ENCODE results near the gene EGFR. TPM values are rescaled to one million over a fixed set of nuclear protein-coding genes. Genes with fewer than 3 reads are reported as not detected.

Gene EGFR
- total RNA-seq, 1 donor from 2014 or later = 45.7 TPM

DNA sequence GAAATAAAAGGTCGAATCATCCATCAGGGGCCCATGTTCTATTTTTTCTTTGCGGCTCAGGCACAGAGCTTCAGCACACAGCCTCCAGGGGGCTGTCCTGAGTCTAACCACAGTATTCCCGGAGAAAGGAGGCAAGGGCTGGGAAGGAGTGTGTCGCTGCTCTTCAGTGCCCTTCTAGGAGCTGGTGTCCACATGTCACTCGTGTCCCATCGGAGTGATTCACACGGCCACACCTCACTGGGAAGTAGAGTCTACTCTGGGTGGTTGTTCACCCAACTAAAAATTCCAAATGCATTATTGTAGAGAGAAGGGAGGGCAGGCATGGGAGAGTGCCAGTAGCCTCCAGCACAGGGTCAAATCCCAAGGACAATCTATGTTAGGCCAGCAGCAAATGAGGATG, 231.5 kb downstream of the EGFR start:
- DNase-seq = no peak

DNA sequence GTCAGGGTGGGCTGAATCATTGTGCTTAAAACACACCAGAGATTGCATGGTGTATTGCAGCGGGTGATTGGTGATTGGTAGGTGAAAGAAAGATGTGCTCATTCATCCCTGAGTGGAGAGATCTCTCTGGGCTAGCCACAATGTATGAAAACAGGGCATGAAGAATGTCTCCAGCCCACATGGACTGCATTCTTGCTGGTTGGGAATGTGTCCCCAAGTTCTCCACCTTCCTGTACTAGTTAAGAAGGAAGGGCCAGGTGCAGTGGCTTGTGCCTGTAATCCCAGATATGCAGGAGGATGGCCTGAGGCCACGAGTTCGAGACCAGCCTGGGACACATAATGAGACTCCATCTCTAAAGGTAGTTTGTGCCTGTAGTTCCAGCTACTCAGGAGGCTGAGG, 232.5 kb downstream of the EGFR start:
- no peak for DNase-seq

DNA sequence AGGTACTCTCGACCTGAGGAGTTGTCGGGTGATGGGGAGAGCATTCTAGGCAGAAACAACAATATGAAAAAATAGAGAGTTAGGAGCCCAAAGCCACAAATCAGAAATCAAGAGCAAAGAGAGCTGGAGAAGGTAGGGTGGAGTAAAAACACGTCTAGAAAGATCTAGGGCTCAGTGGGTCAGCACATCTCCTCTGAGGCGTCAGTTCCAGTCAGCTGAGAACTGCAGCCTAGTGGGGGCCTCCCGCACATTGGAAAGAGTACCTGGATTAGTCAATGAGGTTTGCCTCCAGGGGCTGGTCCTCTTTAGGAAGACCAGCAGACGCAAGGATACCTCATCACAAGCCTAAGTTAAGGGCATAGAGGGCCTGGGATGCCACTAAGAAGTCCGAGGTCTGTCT, 233.1 kb downstream of the EGFR start:
- DNase-seq = no peak

DNA sequence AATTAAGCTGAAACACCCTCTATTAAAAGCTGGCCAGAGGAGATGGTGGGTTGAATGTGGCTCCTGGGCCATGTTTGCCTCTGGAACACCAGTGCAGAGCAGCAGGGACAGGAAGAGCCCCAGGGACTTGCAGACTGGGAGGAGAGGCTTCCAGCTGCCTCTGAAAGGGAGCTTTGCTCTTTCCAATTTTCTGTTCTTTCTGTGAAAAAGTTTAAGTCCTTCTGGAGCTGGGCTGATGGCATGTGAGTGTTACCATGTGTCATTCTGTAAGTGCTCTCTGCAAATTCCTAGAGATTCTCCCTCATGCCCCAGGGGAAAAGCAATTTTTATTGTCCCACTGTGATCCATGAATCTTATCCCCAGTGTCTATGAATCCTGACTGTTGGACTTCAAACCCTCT, 233.6 kb downstream of the EGFR start:
- DNase-seq = peak; percentile 8

DNA sequence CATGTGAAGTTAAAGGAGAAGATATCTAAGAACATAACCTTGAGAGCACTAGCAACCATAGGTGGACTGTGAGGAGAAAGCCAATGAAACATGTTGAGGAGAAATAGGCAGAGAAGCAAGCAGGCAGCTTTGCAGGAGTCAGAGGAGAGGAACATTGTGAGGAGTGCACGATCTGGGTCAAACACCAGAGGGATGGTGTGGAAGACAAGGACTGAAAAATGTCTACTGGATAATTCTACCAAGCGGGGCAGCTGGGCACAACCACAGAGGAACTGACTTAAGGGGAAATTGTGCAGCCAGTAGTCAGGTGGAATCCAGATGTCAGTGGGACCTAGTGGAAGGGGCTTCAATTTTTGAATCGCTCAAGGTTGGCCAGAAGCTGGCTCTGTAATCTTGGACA, 234.4 kb downstream of the EGFR start:
- DNase-seq = no peak

DNA sequence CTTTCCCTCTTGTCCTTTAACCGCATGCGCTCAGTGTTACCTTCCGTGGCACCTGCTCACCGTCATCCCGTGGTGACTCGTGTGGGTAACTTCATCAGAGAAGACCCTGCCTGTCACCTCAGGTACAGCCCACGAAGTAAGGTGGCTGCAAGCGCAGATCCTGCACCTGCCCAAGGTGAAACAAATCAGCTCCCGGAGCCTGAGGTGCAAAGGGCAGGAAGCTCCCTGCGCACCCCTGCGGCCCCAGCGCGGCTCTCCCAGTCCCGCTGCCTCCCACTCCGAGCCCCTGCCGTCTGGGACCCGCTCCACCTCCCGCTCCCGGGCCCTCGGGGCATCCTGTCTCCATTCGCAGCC, 235.4 kb downstream of the EGFR start:
- no peak for DNase-seq

DNA sequence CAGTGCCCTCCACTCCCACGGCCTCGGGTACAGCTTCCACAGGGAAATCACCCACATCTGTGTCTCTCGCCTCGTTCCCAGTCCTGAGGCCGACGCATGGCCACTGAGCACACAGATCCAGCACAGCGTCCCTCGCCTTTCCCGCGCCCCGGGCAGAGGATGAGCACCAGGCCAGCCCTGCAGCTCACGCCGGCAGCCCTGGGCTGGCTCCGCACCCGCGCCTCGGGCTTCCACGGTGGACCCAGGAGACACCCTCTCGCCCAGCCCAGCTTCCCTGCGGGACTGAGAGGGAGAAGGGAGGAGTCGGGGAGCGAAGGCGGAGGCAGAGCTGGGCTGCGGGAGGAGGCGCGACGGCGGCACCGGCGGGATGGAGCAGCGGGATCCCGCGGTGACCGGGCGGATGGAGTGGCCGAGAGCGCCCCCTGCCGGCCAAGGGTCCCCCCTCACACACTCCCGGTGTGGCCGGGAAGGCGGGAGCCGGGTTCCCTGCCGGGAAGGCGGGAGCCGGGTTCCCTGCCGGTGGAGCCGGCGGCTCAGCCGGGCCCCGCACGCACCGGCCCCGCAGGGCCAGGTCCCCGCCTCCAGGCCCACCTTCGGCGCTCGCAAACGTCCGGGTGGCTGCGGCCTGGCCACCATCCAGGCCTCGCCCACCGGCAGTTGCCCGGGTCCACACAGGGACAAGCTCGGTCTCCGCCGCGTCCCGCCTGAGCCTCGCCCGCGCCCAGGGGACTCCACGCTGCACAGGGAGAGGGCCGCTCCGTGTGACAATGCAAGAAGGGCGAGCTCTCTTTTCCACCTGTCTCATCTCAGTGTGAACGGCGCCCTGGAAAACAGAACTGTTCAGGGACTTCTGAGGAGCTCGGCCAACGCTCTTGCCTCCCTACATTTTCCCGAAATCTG, 236.0 kb downstream of the EGFR start:
- peak; percentile 72 for DNase-seq

DNA sequence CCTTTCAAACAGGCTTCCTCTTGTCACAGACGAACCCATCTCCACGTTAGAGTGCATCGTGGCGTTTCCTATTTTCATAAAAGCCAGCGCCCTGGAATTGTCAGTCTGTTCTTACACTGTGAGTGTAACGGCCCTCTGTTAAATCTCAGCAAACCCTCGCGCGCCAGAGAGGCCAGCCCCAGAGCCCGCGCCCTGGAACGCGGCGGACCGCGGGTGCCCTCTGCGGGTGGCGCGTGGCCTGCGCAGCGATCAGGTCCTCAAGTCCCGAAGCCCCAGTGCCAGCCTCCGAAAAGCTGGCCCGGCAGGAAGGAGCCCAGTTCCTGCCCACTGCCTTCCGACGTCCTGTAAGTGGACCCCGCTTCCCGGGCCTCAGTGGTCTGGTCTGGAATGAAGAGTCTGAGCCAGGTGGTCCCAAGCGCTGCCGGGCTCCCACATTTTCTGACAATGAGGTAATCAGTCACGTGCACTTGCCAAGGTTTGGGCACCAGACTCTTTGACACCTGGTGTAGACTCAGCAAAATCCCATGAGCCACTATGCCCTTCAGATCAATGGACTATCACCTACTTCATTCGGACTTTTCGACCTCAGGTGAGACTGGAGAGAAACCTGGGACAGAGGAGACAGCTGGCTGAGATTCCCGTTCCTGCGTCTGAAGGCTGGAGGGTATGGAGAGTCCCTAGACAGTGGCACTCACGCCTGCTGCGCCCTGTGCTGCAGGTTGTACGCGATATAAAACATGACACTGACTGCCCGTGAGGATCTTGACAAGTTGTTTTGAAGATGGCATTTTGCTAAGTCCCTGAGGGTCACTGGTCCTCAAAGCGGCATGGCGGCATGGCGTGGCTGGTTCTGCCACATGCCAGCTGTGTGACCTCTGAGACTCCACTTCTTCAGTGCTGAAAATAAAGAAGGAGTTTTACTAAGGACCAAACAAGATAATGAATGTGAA, 237.0 kb downstream of the EGFR start:
- peak; percentile 70 for DNase-seq

DNA sequence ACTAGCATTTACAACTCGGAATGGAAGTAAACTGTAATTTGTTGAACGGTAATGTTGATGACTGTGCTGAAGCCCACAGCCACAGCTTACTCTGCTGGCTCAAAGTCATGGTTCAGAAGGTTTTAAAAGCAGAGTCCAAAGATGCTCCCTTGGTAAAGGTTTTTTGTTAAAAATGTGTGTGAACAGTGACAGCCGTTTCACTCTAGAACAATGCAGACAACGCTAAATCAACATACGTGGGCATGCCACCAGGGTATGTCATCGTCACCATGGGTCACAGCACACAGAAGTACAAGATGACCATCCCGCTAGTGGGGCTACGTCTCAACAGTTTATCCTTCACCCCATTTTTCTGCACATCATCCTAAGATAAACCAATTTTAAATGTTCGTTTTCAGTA, 239.8 kb downstream of the EGFR start:
- no peak for DNase-seq

DNA sequence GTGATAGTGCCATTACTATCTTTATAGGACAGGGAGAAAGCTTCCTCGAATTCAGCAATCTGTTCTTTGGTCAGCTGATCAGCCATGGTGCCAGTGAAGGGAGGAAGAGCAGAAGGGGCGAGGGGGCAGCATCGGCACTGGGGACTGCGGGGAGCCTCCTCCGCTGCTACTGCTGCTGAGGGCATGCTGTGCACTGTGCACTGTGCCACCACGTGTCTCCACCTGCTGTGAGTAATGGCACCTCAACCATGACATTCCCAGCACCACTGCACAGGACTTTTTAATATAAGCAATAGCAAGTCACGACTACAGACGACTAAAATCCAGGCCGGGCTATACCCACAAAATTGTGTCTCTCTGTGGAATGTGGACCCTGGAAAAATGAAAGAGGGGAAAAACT, 241.4 kb downstream of the EGFR start:
- DNase-seq = no peak

DNA sequence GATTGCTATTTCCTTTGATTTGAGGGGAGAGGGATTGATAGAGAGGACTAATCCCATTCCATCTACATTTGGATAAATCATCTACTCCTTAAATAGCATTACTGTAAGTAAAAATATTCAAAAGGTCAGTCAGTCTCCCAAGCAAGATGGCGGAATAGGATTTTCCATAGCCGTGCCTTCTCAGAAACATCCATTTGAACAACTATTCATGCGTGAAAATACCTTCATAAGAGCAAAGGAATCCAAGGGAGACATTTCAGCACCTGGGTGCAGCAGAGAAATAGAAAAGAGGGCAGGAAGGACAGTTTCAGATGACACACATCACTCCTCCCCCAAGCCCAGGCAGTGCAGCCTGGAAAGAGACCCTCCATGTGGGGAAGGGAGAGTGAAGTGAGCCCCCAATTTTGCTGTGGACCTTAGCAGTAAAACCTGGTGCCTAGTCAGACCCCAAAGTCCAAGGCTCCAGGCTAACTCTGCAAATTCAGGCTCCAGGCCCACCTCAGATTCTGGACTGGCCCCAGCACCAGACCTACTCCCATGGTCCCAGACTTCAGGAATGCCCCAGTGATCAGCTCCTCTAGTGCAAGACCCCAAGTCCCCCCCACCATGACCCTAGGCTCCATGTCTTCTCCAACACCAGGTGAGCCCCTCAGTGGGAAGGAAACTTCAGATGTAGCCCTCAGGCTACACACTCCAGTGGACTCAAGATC, 242.0 kb downstream of the EGFR start:
- DNase-seq = no peak
